HCT116 (cell line): ENCODE data around the gene ZNF496. TPM values are rescaled to one million over a fixed set of nuclear protein-coding genes. Genes with fewer than 3 reads are reported as not detected.

ENCODE experiments used
- ATAC-seq: fragments of 200-7000 bp; cut with Tn5 transposase; 2 replicates; pipeline ENCODE4 v1.9.1; 2020; ENCODE audit warnings: mild to moderate bottlenecking, moderate library complexity
- BruUV-seq: library from RNA; stranded (reverse); fragments of 400-500 nt; replicated peaks from 2 replicates; lab custom pipeline; 2021; lab: Mats Ljungman, UMichigan
- CTCF ChIA-PET: fragments of 300-600 bp; sonication (Branson Sonifier 250); formaldehyde crosslinking; loops from one replicate; lab custom pipeline; 2021; ENCODE audit warnings: antibody characterized with exemption; lab: Charles Lee
- POLR2A ChIA-PET: fragments of 300-600, 350-600 bp; sonication (Branson Sonifier 250); formaldehyde crosslinking; loops from one replicate; lab custom pipeline; 2021; ENCODE audit warnings: antibody characterized with exemption; lab: Charles Lee
- RAD21 ChIA-PET, 2 experiments: fragments of 300-600 bp; sonication (Branson Sonifier 250); formaldehyde crosslinking; loops; one replicate each; lab custom pipeline; 2023; ENCODE audit warnings: low total read pairs in 2 of 2; ENCODE audit not compliant: uncharacterized antibody in 2 of 2, unreplicated experiment in 2 of 2, low non-redundant PET in 1 of 2; lab: Charles Lee
- DNase-seq: peaks from one replicate; pipeline ENCODE4 v3.0.0-alpha.2; 2010; ENCODE audit warnings: low read depth, low spot score
- H2AFZ ChIP-seq: fragments of 200-600 bp; shearing (Covaris generic), sonication (generic); 2 replicates; pipeline ENCODE4 v1.6.1; 2017; ENCODE audit warnings: low read depth, mixed run types, mixed read lengths, antibody characterized with exemption, low read length; ENCODE audit not compliant: poor library complexity, severe bottlenecking
- H3K27ac ChIP-seq: 2 replicates; pipeline ENCODE4 v1.5.1; 2012; ENCODE audit warnings: low read depth, low read length
- H3K27me3 ChIP-seq: fragments of 200-600 bp; sonication (generic); 2 replicates; pipeline ENCODE4 v1.6.1; 2016; ENCODE audit warnings: mixed run types, low read length, mixed read lengths; ENCODE audit not compliant: insufficient read depth
- H3K36me3 ChIP-seq, 2 experiments: fragments of 200-500 bp in 1 of 2; fragments of 200-600 bp in 1 of 2; sonication (Bioruptor generic) in 1 of 2; sonication (generic) in 1 of 2; 2 replicates each; pipeline versions ENCODE4 v1.5.1 to v1.6.1; 2014 to 2016; ENCODE audit warnings: low read length in 2 of 2, inconsistent platforms in 1 of 2, mixed read lengths in 1 of 2, mixed run types in 1 of 2; ENCODE audit not compliant: insufficient read depth in 2 of 2, control insufficient read depth in 1 of 2
- H3K4me1 ChIP-seq, 2 experiments: fragments of 200-600 bp in 1 of 2; sonication (generic) in 1 of 2; 2 replicates each; pipeline versions ENCODE4 v1.5.1 to v1.6.1; 2012 to 2017; ENCODE audit warnings: low read length in 2 of 2, inconsistent platforms in 1 of 2, mild to moderate bottlenecking in 1 of 2, mixed read lengths in 1 of 2, mixed run types in 1 of 2, moderate library complexity in 1 of 2; ENCODE audit not compliant: insufficient read depth in 2 of 2, control insufficient read depth in 1 of 2
- H3K4me2 ChIP-seq: fragments of 200-600 bp; sonication (generic); 2 replicates; pipeline ENCODE4 v1.6.1; 2017; ENCODE audit warnings: mixed run types, low read length, mixed read lengths
- H3K4me3 ChIP-seq, 2 experiments: fragments of 200-600 bp in 1 of 2; sonication (generic) in 1 of 2; replicated peaks in 1 of 2; 2 replicates each; pipeline ENCODE4 v1.5.1; 2011 to 2016; ENCODE audit warnings: low read length in 2 of 2, control low read depth in 1 of 2, low read depth in 1 of 2, mild to moderate bottlenecking in 1 of 2, mixed read lengths in 1 of 2, mixed run types in 1 of 2
- H3K79me2 ChIP-seq: fragments of 200-600 bp; sonication (generic); 2 replicates; pipeline ENCODE4 v1.6.1; 2017; ENCODE audit warnings: mild to moderate bottlenecking, mixed run types, low read length, moderate library complexity, mixed read lengths; ENCODE audit not compliant: insufficient read depth
- H3K9ac ChIP-seq: fragments of 200-600 bp; sonication (generic); 2 replicates; pipeline ENCODE4 v1.6.1; 2016; ENCODE audit warnings: low read length, mixed read lengths
- H3K9me2 ChIP-seq: fragments of 200-600 bp; sonication (generic), shearing (Covaris generic); 2 replicates; pipeline ENCODE4 v1.6.1; 2017; ENCODE audit warnings: mixed run types, mild to moderate bottlenecking, moderate library complexity; ENCODE audit not compliant: insufficient read depth
- H3K9me3 ChIP-seq, 2 experiments: fragments of 200-500 bp in 1 of 2; fragments of 200-600 bp in 1 of 2; sonication (Bioruptor generic) in 1 of 2; sonication (generic) in 1 of 2; 2 replicates each; pipeline ENCODE4 v1.6.1; 2014 to 2017; ENCODE audit warnings: low read length in 2 of 2, mixed read lengths in 2 of 2, inconsistent platforms in 1 of 2, low read depth in 1 of 2, mild to moderate bottlenecking in 1 of 2, mixed run types in 1 of 2, moderate library complexity in 1 of 2; ENCODE audit not compliant: control insufficient read depth in 1 of 2, insufficient read depth in 1 of 2
- H4K20me1 ChIP-seq: fragments of 200-600 bp; sonication (generic), shearing (Covaris generic); 2 replicates; pipeline ENCODE4 v1.6.1; 2017; ENCODE audit warnings: mixed run types, mild to moderate bottlenecking, moderate library complexity; ENCODE audit not compliant: insufficient read depth
- CTCF ChIP-seq, 3 experiments: fragments of 200-600 bp in 1 of 3; sonication (generic) in 1 of 3; IDR thresholded peaks in 2 of 3; conservative IDR thresholded peaks in 1 of 3; 2 replicates each; pipeline ENCODE4 v1.5.1; 2012 to 2017; ENCODE audit warnings: low read depth in 2 of 3, low read length in 2 of 3, antibody characterized with exemption in 1 of 3, borderline replicate concordance in 1 of 3, control low read depth in 1 of 3, mild to moderate bottlenecking in 1 of 3, mixed read lengths in 1 of 3, mixed run types in 1 of 3, moderate library complexity in 1 of 3; ENCODE audit not compliant: insufficient read depth in 1 of 3
- EZH2 ChIP-seq: fragments of 200-600 bp; sonication (generic); IDR thresholded peaks from 2 replicates; pipeline ENCODE4 v1.6.1; 2017; ENCODE audit warnings: antibody characterized with exemption, mixed run types
- JUND ChIP-seq: IDR thresholded peaks from 2 replicates; pipeline ENCODE4 v1.6.1; 2012
- POLR2A ChIP-seq: IDR thresholded peaks from 2 replicates; pipeline ENCODE4 v1.7.0; 2011; ENCODE audit warnings: borderline replicate concordance; ENCODE audit not compliant: insufficient read depth, insufficient read length; ENCODE audit errors: extremely low read depth
- POLR2AphosphoS5 ChIP-seq: IDR thresholded peaks from 2 replicates; pipeline ENCODE4 v1.6.1; 2011; ENCODE audit warnings: mild to moderate bottlenecking, low read depth, low read length, moderate library complexity
- REST ChIP-seq: IDR thresholded peaks from 2 replicates; pipeline ENCODE4 v1.6.1; 2012; ENCODE audit warnings: low read depth
- TCF7L2 ChIP-seq: IDR thresholded peaks from 2 replicates; pipeline ENCODE4 v1.7.0; 2011; ENCODE audit warnings: borderline replicate concordance, inconsistent platforms; ENCODE audit not compliant: insufficient read depth, insufficient read length; ENCODE audit errors: extremely low read depth
- ZNF274 ChIP-seq: fragments of 200-500 bp; sonication (Bioruptor generic); IDR thresholded peaks from 2 replicates; pipeline ENCODE4 v1.6.1; 2014; ENCODE audit warnings: mild to moderate bottlenecking, low read depth, low read length, inconsistent platforms
- intact Hi-C: fragments of 100-400 bp; cut with micrococcal nuclease; formaldehyde crosslinking; loops from 2 replicates; pipeline ENCODE4 v1.10.0; 2022
- total RNA-seq: library from RNA; stranded (reverse); gene quantifications from one replicate; pipeline ENCODE4 v1.2.1, GENCODE V29; 2021; ENCODE audit not compliant: unreplicated experiment

ZNF496 gene
- total RNA-seq, 1 experiment from 2014 or later = 37.4 TPM

DNA sequence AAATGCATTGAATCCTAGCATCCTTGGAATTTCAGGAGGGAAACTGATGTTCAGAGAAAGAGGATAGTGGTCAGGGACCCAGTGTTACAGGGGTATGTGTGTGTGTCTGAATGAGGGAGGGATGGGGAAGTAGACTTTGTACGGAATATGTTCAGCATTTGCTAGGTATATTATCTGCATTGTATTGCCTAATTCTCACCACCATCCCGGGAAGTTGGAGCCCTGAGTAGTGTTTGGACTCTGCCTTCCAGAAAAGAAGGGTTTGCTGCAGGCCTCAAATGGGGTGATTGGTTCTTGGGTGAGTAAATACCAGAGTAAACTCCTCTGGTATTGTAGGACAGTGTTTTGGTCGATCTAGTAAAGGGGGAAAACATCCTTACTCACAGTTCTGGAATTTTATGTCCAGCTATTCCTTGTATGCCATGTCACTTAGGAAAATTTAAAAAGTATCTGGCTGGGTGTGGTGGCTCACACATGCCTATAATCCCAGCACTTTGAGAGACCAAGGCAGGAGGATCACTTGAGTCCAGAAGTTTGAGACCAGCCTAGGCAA is 7.1 kb upstream of the ZNF496 start:
- no peak for DNase-seq
- TF ChIP-seq JUND (no peak), ZNF274 (no peak), EZH2 (no peak), POLR2A (no peak), REST (no peak), POLR2AphosphoS5 (no peak), CTCF (IDR thresholded peaks at IDR 0.05 in 2 of 3, conservative IDR thresholded peaks at IDR 0.05 in 1 of 3; ENCODE audit: borderline replicate concordance in 1 of 3, insufficient read depth in 1 of 3, low read depth in 2 of 3, low read length in 2 of 3) (no peak), TCF7L2 (no peak)
- TF ChIP-seq, all 23 proteins: peak for 0

More for the DNA sequence above, 7.1 kb upstream of the ZNF496 start:
- no peak overlapping the region for H3K9ac ChIP-seq
- peaks cover 4 to 17% of the 10 kb centered on the region in 2 experiments for H3K4me1 ChIP-seq
- H2AFZ ChIP-seq = no peak overlapping the region
- H3K4me2 ChIP-seq = no peak overlapping the region
- H4K20me1 ChIP-seq = no peaks in the 10 kb centered on the region
- H3K36me3 ChIP-seq = no peaks in the 10 kb centered on the region
- intact Hi-C loops = no loop called here
- no peaks in the 10 kb centered on the region for H3K9me2 ChIP-seq
- no peak for ATAC-seq
- H3K27ac ChIP-seq = no peak overlapping the region
- CTCF ChIA-PET = no interaction called here
- H3K4me3 ChIP-seq = no peak overlapping the region
- peaks cover 34% of the 10 kb centered on the region; the same call in 1 of the 2 replicates for H3K79me2 ChIP-seq
- BruUV-seq = no TSS peak
- H3K9me3 ChIP-seq = no peaks in the 10 kb centered on the region
- RAD21 ChIA-PET = no interaction called here
- no peaks in the 10 kb centered on the region for H3K27me3 ChIP-seq
- POLR2A ChIA-PET = interaction anchor here (0.5 kb wide), 1 partner anchor 527 kb away, joined by 3 read pairs; no protein-coding TSS in a partner anchor
